NB4 (cell line): ENCODE measurements around the gene SHISAL1.
"Not testable (repeated sequence)": the region's sequence is repeated elsewhere in the genome, so short reads cannot be mapped to it uniquely, and the experiment has no call there.

Experiments
- DNase-seq: peaks from one replicate; pipeline ENCODE4 v3.0.0; 2010; ENCODE audit warnings: low read depth
- H3K4me3 ChIP-seq: one replicate; pipeline ENCODE4 v1.5.1; 2011; ENCODE audit warnings: mild to moderate bottlenecking, low read depth, low read length, moderate library complexity
- MYC ChIP-seq: IDR thresholded peaks from 2 replicates; pipeline ENCODE4 v1.6.1; 2011; ENCODE audit warnings: low read depth, low read length
- POLR2A ChIP-seq: IDR thresholded peaks from 2 replicates; pipeline ENCODE4 v1.6.1; 2011; ENCODE audit warnings: mild to moderate bottlenecking; ENCODE audit not compliant: insufficient read length; ENCODE audit errors: extremely low read depth
- TF ChIP-seq, protein P1 (sequence below): IDR thresholded peaks from 2 replicates; pipeline ENCODE4 v1.6.1; 2011; ENCODE audit warnings: low read depth, low read length
- TF ChIP-seq, protein P2 (sequence below): IDR thresholded peaks from one replicate; pipeline ENCODE4 v1.5.1; 2012; ENCODE audit warnings: low read depth, low read length

Gene SHISAL1

DNA sequence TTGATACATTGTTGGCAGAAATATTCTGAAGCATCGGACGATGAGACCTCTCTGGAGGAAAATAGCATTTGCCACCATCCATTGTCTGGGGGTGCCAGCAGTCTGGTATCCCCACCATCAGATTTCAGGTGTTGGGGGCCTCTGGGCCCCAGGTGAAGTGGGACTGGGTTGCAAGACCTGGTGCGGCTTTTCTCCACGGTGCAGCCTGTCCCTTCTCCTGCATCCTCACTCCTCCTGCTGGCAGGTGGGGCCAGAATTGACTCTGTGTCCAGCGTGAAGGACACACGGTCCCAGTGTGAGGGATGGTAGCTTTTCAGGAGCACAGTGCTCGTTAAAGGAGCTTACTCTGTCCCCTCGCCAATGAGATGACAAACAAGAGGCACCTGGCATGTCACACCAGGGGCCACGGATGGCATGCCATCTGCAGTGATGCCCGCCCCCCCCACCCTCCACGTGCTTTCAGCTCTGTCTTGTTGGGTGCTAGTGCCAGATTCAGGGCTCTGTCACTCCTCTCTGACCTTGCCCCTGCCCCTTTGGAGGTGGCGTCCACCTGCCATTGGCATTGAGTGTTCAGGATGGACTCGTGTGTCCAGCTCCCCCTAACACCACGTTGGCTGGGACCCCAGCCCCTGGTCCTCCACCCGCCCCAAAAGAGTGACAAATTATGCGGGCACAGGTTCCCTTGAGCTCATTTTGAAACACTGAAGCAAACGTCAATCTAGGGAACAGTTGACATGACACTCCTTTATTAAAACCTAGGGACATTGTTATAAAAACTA is 69.6 kb downstream of the SHISAL1 start:
- TF ChIP-seq, protein P1, sequence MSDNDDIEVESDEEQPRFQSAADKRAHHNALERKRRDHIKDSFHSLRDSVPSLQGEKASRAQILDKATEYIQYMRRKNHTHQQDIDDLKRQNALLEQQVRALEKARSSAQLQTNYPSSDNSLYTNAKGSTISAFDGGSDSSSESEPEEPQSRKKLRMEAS, result no peak
- no peak for TF ChIP-seq POLR2A
- TF ChIP-seq, protein P2, sequence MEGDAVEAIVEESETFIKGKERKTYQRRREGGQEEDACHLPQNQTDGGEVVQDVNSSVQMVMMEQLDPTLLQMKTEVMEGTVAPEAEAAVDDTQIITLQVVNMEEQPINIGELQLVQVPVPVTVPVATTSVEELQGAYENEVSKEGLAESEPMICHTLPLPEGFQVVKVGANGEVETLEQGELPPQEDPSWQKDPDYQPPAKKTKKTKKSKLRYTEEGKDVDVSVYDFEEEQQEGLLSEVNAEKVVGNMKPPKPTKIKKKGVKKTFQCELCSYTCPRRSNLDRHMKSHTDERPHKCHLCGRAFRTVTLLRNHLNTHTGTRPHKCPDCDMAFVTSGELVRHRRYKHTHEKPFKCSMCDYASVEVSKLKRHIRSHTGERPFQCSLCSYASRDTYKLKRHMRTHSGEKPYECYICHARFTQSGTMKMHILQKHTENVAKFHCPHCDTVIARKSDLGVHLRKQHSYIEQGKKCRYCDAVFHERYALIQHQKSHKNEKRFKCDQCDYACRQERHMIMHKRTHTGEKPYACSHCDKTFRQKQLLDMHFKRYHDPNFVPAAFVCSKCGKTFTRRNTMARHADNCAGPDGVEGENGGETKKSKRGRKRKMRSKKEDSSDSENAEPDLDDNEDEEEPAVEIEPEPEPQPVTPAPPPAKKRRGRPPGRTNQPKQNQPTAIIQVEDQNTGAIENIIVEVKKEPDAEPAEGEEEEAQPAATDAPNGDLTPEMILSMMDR, result no peak
- no peak for TF ChIP-seq MYC
- H3K4me3 ChIP-seq, result no peak overlapping the region
- DNase-seq, result no peak

DNA sequence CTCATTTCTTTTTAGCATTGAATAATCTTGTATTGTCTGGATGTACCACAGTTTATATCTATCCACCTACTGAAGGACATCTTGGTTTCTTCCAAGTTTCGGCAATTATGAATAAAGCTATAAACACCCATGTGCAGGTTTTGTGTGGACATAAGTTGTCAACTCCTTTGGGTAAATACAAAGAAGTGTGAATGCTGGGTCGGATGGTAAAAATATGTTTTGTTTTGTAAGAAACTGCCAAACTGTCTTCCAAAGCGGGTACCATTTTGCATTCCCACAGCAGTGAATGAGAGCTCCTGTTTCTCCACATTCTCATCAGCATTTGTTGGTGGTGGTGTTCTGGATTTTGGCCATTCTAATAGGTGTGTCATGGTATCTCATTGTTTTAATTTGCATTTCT is 71.6 kb downstream of the SHISAL1 start:
- not testable (repeated sequence) for DNase-seq, H3K4me3 ChIP-seq

DNA sequence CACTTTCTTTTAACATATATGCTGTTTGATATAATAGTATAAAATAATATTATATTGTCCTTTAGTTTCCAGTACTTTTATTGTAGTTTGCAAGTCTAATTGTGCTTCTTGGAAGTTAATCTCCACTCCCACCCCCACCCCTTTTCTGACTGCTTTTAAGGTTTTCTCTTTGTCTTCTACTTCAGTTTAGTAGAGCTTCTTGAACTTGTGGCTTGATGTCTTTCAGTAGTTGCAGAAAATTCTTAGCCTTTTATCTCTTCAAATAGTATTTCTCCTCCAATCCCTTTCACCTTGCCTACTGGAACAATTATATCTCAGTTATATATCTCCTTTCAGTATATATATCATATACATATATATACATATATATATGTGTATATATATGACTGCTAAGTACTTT is 75.5 kb downstream of the SHISAL1 start:
- no peak for DNase-seq
- H3K4me3 ChIP-seq, result no peak overlapping the region
- TF ChIP-seq MYC (no peak), POLR2A (no peak)
- TF ChIP-seq, protein P2, result no peak
- TF ChIP-seq, protein P1, result no peak

DNA sequence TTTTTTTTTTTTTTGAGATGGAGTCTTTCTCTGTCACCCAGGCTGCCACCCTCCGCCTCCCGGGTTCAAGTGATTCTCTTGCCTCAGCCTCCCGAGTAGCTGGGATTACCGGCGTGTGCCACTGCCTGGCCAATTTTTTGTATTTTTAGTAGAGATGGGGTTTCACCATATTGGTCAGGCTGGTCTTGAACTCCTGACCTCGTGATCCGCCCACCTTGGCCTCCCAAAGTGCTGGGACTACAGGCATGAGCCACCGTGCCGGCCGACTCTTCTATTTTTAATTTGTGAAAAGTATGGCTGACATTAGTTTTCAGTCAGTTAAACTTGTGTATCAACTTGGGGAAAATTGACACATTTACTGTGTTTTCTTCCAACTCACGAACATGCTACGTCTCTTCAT is 78.4 kb downstream of the SHISAL1 start:
- DNase-seq, H3K4me3 ChIP-seq: not testable (repeated sequence)

DNA sequence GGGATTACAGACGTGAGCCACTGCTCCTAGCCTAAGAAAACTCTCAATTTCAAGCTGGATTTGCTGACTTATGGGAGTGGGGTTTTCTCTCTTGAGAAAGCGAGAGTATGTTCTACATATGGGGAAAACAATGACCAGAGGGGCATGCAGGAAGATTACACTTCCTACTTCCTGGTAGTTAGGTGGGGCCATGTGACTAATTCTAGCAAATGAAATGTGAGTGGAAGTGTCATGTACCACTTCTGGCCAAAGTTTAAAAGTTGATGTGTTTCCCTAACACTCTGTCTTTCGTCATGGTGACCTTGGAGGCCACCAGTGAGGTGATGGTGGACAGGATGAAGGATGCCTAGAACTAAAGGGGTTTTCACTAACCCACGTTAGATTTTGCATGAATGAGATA is 81.5 kb downstream of the SHISAL1 start:
- H3K4me3 ChIP-seq, result no peak overlapping the region
- TF ChIP-seq, protein P1, result no peak
- no peak for TF ChIP-seq MYC
- no peak for TF ChIP-seq POLR2A
- DNase-seq, result no peak

DNA sequence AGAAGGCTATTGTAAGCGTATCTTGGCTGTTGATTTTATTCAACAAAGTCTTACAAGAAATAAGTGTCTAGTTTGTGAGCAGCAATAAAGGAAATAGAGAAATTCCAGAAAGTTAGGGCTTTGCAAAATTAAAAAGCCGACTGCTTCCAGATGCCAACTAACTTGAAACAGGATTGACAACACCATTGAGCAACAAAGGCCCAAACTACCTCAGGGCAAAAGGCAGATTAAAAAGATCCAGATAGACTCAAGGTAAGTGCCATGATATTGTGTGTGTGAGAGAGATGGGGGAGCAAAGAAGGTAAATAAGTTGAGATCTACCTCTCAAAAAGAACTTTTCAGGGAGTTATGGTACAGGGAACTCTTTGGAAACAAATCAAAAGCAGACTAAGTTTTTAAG is 82.9 kb downstream of the SHISAL1 start:
- DNase-seq, result no peak
- H3K4me3 ChIP-seq, result no peak overlapping the region
- TF ChIP-seq, protein P1, result no peak

DNA sequence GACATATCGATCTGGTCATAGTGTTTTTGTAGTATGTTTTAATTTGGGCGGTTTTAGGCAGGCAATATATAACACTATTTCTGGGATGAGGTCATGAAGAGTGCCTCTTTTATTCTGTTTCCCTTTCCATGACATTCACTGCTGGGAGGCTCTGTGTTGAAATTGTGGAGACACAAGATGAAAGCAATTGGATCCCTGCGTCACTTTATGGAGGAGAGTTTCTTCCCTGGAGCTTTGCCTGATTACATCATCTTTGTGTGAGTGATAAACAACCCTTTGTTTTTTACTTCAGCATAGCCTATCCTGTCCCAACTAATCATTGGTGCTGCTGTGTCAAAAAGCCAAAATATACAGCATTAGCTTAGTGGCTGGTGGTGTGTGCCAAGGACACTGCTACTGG is 83.4 kb downstream of the SHISAL1 start:
- DNase-seq, result no peak
- TF ChIP-seq POLR2A, result no peak
- TF ChIP-seq, protein P1, result no peak
- TF ChIP-seq MYC, result no peak
- TF ChIP-seq, protein P2, result no peak

DNA sequence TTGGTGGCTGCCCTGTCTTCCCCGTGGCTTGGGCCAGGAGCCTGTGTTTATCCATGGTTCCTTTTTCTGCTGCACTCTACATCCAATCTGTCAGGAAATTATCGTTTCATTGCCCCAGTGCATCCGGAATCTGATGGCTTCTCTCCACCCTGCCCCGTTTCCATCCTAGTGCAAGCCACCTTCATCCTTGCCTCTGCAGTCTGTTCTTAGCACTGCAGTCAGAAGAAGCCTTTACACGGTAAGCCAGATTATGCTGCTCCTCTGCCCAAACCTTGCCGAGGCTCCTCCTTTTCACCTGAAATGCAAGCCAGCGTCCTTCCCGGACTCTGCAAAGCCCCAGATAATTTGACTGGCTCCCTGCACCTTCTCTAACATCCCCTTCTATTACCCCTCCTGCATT is 86.9 kb downstream of the SHISAL1 start:
- TF ChIP-seq POLR2A, result no peak
- TF ChIP-seq MYC, result no peak
- TF ChIP-seq, protein P2, result no peak
- TF ChIP-seq, protein P1, result no peak
- H3K4me3 ChIP-seq, result no peak overlapping the region
- no peak for DNase-seq

More for the DNA sequence above, 83.4 kb downstream of the SHISAL1 start:
- H3K4me3 ChIP-seq, result no peak overlapping the region
